HUES6 (cell line): Measurements from ENCODE around the gene TSEN2.
"Not testable (repeated sequence)": the region's sequence is repeated elsewhere in the genome, so short reads cannot be mapped to it uniquely, and the experiment has no call there.

Experiments used
- H3K27ac ChIP-seq: 2 replicates; pipeline ENCODE4 v1.7.0; 2013; ENCODE audit warnings: low read depth, mild to moderate bottlenecking, low read length, inconsistent platforms
- H3K27me3 ChIP-seq: 2 replicates; pipeline ENCODE4 v1.6.1; 2013; ENCODE audit warnings: low read length; ENCODE audit not compliant: control insufficient read depth, insufficient read depth
- H3K36me3 ChIP-seq: 2 replicates; pipeline ENCODE4 v1.6.1; 2013; ENCODE audit warnings: low read length; ENCODE audit not compliant: control insufficient read depth, insufficient read depth
- H3K4me1 ChIP-seq: 2 replicates; pipeline ENCODE4 v1.6.1; 2013; ENCODE audit warnings: low read length; ENCODE audit not compliant: control insufficient read depth, insufficient read depth
- H3K4me3 ChIP-seq: 2 replicates; pipeline ENCODE4 v1.5.1; 2013; ENCODE audit warnings: low read depth, low read length
- H3K9ac ChIP-seq: one replicate; pipeline ENCODE4 v1.6.1; 2013; ENCODE audit warnings: mild to moderate bottlenecking, low read length
- H3K9me3 ChIP-seq: 2 replicates; pipeline ENCODE4 v1.6.1; 2013; ENCODE audit warnings: low read depth, low read length; ENCODE audit not compliant: control insufficient read depth, insufficient read depth

TSEN2 gene

GRCh38 chr3:12454076-12454815 lies 30.0 kb upstream of the TSEN2 start:
- Histone ChIP-seq H3K27me3 (no peaks in the 10 kb centered on the region), H3K27ac (no peak overlapping the region), H3K4me1 (no peaks in the 10 kb centered on the region), H3K9me3 (no peaks in the 10 kb centered on the region), H3K4me3 (no peak overlapping the region), H3K9ac (no peak overlapping the region), H3K36me3 (no peaks in the 10 kb centered on the region)

GRCh38 chr3:12454816-12455121 lies 29.5 kb upstream of the TSEN2 start:
- no peak overlapping the region for H3K9ac ChIP-seq
- no peaks in the 10 kb centered on the region for H3K36me3 ChIP-seq
- H3K27ac ChIP-seq, result no peak overlapping the region
- H3K27me3 ChIP-seq, result no peaks in the 10 kb centered on the region
- no peak overlapping the region for H3K4me3 ChIP-seq
- no peaks in the 10 kb centered on the region for H3K4me1 ChIP-seq
- no peaks in the 10 kb centered on the region for H3K9me3 ChIP-seq

GRCh38 chr3:12455740-12456139 lies 28.5 kb upstream of the TSEN2 start:
- H3K9ac ChIP-seq, result no peak overlapping the region
- no peaks in the 10 kb centered on the region for H3K9me3 ChIP-seq
- H3K27ac ChIP-seq, result no peak overlapping the region
- H3K4me1 ChIP-seq, result no peaks in the 10 kb centered on the region
- H3K36me3 ChIP-seq, result no peaks in the 10 kb centered on the region
- H3K27me3 ChIP-seq, result no peaks in the 10 kb centered on the region
- no peak overlapping the region for H3K4me3 ChIP-seq

GRCh38 chr3:12456441-12456840 lies 27.8 kb upstream of the TSEN2 start:
- no peak overlapping the region for H3K9ac ChIP-seq
- H3K27me3 ChIP-seq, result no peaks in the 10 kb centered on the region
- H3K27ac ChIP-seq, result no peak overlapping the region
- no peak overlapping the region for H3K4me3 ChIP-seq
- H3K36me3 ChIP-seq, result no peaks in the 10 kb centered on the region
- no peaks in the 10 kb centered on the region for H3K4me1 ChIP-seq
- no peaks in the 10 kb centered on the region for H3K9me3 ChIP-seq

GRCh38 chr3:12457380-12457779 lies 26.9 kb upstream of the TSEN2 start:
- not testable (repeated sequence) for H3K36me3 ChIP-seq, H3K9me3 ChIP-seq, H3K27me3 ChIP-seq, H3K9ac ChIP-seq, H3K4me3 ChIP-seq, H3K27ac ChIP-seq, H3K4me1 ChIP-seq

- Histone ChIP-seq H3K4me1 (no peaks in the 10 kb centered on the region), H3K36me3 (no peaks in the 10 kb centered on the region), H3K4me3 (no peak overlapping the region), H3K9me3 (no peaks in the 10 kb centered on the region), H3K27ac (no peak overlapping the region), H3K27me3 (no peaks in the 10 kb centered on the region), H3K9ac (no peak overlapping the region)
Measured at GRCh38 chr3:12458901-12459300, 25.4 kb upstream of the TSEN2 start.

- H3K9ac ChIP-seq, result no peak overlapping the region
- H3K9me3 ChIP-seq, result no peaks in the 10 kb centered on the region
- no peak overlapping the region for H3K4me3 ChIP-seq
- H3K27me3 ChIP-seq, result no peaks in the 10 kb centered on the region
- no peaks in the 10 kb centered on the region for H3K36me3 ChIP-seq
- no peak overlapping the region for H3K27ac ChIP-seq
- no peaks in the 10 kb centered on the region for H3K4me1 ChIP-seq
Measured at GRCh38 chr3:12460127-12460526, 24.2 kb upstream of the TSEN2 start.

- no peaks in the 10 kb centered on the region for H3K4me1 ChIP-seq
- H3K9me3 ChIP-seq, result no peaks in the 10 kb centered on the region
- no peak overlapping the region for H3K9ac ChIP-seq
- H3K4me3 ChIP-seq, result no peak overlapping the region
- H3K36me3 ChIP-seq, result no peaks in the 10 kb centered on the region
- H3K27me3 ChIP-seq, result no peaks in the 10 kb centered on the region
- no peak overlapping the region for H3K27ac ChIP-seq
Measured at GRCh38 chr3:12461097-12461649, 23.1 kb upstream of the TSEN2 start.

- no peak overlapping the region for H3K27ac ChIP-seq
- H3K27me3 ChIP-seq, result no peaks in the 10 kb centered on the region
- H3K9ac ChIP-seq, result no peak overlapping the region
- H3K4me1 ChIP-seq, result no peaks in the 10 kb centered on the region
- H3K4me3 ChIP-seq, result no peak overlapping the region
- H3K9me3 ChIP-seq, result no peaks in the 10 kb centered on the region
- no peaks in the 10 kb centered on the region for H3K36me3 ChIP-seq
Measured at GRCh38 chr3:12462159-12462947, 21.9 kb upstream of the TSEN2 start.

GRCh38 chr3:12463686-12464085 lies 20.6 kb upstream of the TSEN2 start:
- Histone ChIP-seq H3K27me3 (no peaks in the 10 kb centered on the region), H3K4me3 (no peak overlapping the region), H3K4me1 (no peaks in the 10 kb centered on the region), H3K27ac (no peak overlapping the region), H3K9me3 (no peaks in the 10 kb centered on the region), H3K9ac (no peak overlapping the region), H3K36me3 (no peaks in the 10 kb centered on the region)

GRCh38 chr3:12464181-12464580 lies 20.1 kb upstream of the TSEN2 start:
- H3K4me1 ChIP-seq, result no peaks in the 10 kb centered on the region
- no peak overlapping the region for H3K27ac ChIP-seq
- no peak overlapping the region for H3K9ac ChIP-seq
- H3K36me3 ChIP-seq, result no peaks in the 10 kb centered on the region
- H3K9me3 ChIP-seq, result no peaks in the 10 kb centered on the region
- no peaks in the 10 kb centered on the region for H3K27me3 ChIP-seq
- no peak overlapping the region for H3K4me3 ChIP-seq
